Kidney (tissue), 14 donors: ENCODE data around the gene ZSCAN25. TPM values are rescaled to one million over a fixed set of nuclear protein-coding genes. Genes with fewer than 3 reads are reported as not detected.
A peak's percentile ranks its signal among the peaks of the same experiment; 100 is the strongest.

ENCODE experiments used
- DNase-seq, 5 donors: peaks; one replicate each; pipeline ENCODE4 v3.0.0-alpha.2; 2013 to 2020
- FAIRE-seq: peaks from 2 replicates; lab custom pipeline; 2012; peaks lifted over from hg19 to GRCh38; lab: Jason Lieb, UNC
- H3K27ac ChIP-seq, 2 donors: one replicate each; pipeline ENCODE4 v1.7.0; 2013; ENCODE audit warnings: low read depth in 2 of 2, low read length in 2 of 2, inconsistent platforms in 1 of 2
- H3K27me3 ChIP-seq: one replicate; pipeline ENCODE4 v1.7.1; 2013; ENCODE audit warnings: low read length, inconsistent platforms; ENCODE audit not compliant: control insufficient read depth, insufficient read depth
- H3K36me3 ChIP-seq, 3 donors: one replicate each; pipeline versions ENCODE4 v1.7.0 to v1.7.1; 2013; ENCODE audit warnings: low read length in 3 of 3, control low read depth in 1 of 3, inconsistent platforms in 1 of 3; ENCODE audit not compliant: insufficient read depth in 3 of 3, control insufficient read depth in 2 of 3
- H3K4me1 ChIP-seq, 3 donors: one replicate each; pipeline versions ENCODE4 v1.7.0 to v1.7.1; 2013; ENCODE audit warnings: low read length in 3 of 3, inconsistent platforms in 1 of 3, low read depth in 1 of 3; ENCODE audit not compliant: control insufficient read depth in 2 of 3, insufficient read depth in 2 of 3
- H3K4me3 ChIP-seq, 3 donors: one replicate each; pipeline versions ENCODE4 v1.7.0 to v1.8.1; 2013; ENCODE audit warnings: low read length in 3 of 3, control low read depth in 1 of 3, inconsistent platforms in 1 of 3
- H3K9ac ChIP-seq, 3 donors: one replicate each; pipeline versions ENCODE4 v1.7.0 to v1.7.1; 2013; ENCODE audit warnings: low read length in 3 of 3, control low read depth in 1 of 3, inconsistent platforms in 1 of 3
- H3K9me3 ChIP-seq, 3 donors: one replicate each; pipeline versions ENCODE4 v1.7.0 to v1.7.1; 2013; ENCODE audit warnings: low read length in 3 of 3, control low read depth in 1 of 3, inconsistent platforms in 1 of 3; ENCODE audit not compliant: control insufficient read depth in 2 of 3, insufficient read depth in 1 of 3
- intact Hi-C: fragments of 100-400 bp; cut with DNase I; formaldehyde crosslinking; loops from one replicate; pipeline ENCODE4 v1.11.1; 2022
- polyA plus RNA-seq: library from polyadenylated mRNA; stranded (reverse); fragments of 350-450 nt; fragmentation: Illumina TruSeq; extraction: RNeasy Lipid Tissue Mini Kit (QIAGEN cat#74804); gene quantifications from one replicate; pipeline ENCODE4 v1.2.3, GENCODE V29; 2014; ENCODE audit warnings: low read depth, low replicate concordance; ENCODE audit not compliant: insufficient read depth
- total RNA-seq: library from RNA; stranded (reverse); fragmentation: NEBNext Ultra II Directional; extraction: Animal tissue kit (Norgen Biotek cat#: 25700); gene quantifications from one replicate; pipeline ENCODE4 v1.2.1, GENCODE V29; 2021
- TF ChIP-seq, protein P1 (sequence below): IDR thresholded peaks from 3 replicates; pipeline ENCODE4 v1.5.1; 2012; ENCODE audit warnings: mild to moderate bottlenecking, moderate library complexity, borderline replicate concordance; ENCODE audit not compliant: insufficient read depth; ENCODE audit errors: extremely low read depth
- donor health status: control.
- donor health status: control.
- donor health status: control.
- donor health status: control.
- donor health status: control.
- donor health status: DM: yes; HTN: yes; CAD: no.
- donor health status: Normal renal cell carcinoma (clear cell type).

Gene ZSCAN25
- total and polyA plus RNA-seq, 2 donors from 2014 or later, result 4.7 to 20.4 TPM

DNA sequence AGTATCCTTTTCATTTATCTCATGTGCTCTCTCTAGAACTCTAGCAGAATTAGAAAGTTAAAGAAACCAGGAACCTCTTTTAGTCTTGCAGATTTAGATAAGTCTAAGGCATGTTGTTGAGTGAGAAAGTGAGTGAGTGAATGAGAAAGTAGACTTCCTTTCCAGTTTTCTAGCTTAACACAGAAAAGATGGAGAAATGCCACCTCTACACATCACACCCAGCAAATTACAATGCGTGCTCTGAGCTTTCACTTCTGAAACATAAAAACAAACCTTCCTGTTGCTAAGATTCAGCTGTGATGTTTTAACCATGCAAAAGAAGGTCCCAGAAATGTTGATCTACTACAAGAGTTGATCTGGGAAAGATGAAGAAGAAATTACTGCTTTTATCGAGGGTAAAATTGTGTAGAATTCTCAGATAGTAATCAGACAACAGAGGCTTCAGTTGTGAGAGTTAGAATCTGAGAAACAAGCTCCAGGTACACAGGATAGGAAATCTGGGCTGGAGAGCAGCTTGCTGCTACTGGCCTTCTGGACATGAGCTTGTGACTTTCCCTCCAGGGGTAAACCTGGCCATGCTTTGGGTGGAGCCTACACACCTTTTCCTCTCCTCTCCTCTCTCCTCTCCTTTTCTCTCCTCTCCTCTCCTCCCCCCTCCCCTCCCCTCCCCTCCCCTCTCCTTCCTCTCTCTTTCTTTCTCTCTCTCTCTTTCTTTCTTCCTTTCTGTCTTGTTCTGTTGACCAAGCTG lies 58.4 kb downstream of the ZSCAN25 start:
- DNase-seq, result no peak
- no peaks in the 10 kb centered on the region for H3K4me1 ChIP-seq
- no peak overlapping the region for H3K27ac ChIP-seq
- H3K36me3 ChIP-seq, result peaks cover 0 to 9% (median 2%) of the 10 kb centered on the region in 3 donors
- H3K4me3 ChIP-seq, result no peak overlapping the region
- no peak overlapping the region for H3K9ac ChIP-seq
- H3K27me3 ChIP-seq, result no peaks in the 10 kb centered on the region
- TF ChIP-seq, protein P1, sequence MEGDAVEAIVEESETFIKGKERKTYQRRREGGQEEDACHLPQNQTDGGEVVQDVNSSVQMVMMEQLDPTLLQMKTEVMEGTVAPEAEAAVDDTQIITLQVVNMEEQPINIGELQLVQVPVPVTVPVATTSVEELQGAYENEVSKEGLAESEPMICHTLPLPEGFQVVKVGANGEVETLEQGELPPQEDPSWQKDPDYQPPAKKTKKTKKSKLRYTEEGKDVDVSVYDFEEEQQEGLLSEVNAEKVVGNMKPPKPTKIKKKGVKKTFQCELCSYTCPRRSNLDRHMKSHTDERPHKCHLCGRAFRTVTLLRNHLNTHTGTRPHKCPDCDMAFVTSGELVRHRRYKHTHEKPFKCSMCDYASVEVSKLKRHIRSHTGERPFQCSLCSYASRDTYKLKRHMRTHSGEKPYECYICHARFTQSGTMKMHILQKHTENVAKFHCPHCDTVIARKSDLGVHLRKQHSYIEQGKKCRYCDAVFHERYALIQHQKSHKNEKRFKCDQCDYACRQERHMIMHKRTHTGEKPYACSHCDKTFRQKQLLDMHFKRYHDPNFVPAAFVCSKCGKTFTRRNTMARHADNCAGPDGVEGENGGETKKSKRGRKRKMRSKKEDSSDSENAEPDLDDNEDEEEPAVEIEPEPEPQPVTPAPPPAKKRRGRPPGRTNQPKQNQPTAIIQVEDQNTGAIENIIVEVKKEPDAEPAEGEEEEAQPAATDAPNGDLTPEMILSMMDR, result no peak
- no peak for FAIRE-seq
- intact Hi-C loops, result no loop called here
- no peaks in the 10 kb centered on the region for H3K9me3 ChIP-seq

DNA sequence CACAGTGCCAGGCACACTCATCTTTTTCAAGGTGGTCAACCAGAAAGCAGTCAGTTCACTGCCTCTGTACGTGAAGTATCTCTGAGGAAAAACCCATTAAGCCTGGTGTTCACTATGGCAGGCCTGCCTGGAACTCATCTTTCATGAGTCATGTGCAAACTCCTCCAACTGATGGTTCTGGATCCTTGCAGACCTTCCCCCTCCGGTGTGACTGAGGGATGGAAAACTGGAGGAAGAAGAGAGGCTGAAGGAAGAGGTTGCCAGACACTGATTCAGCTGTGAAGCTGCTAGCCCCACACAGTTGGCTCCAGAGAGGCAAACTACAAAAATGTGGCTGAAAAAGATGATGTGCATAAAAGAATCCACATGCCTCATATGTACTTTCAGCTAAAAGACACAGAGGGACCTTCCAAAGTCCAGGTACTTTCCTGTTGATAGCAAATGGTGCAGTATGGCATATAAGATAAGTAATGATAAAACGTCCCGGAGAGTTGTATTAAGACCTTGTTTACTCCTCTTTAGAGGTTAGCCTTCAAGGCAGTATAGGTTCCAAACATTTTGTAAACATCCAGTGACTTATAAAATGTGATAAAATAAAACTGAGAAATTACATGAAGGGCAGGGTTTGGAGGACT lies 60.4 kb downstream of the ZSCAN25 start:
- H3K9ac ChIP-seq, result no peak overlapping the region
- no peaks in the 10 kb centered on the region for H3K4me1 ChIP-seq
- H3K27me3 ChIP-seq, result no peaks in the 10 kb centered on the region

DNA sequence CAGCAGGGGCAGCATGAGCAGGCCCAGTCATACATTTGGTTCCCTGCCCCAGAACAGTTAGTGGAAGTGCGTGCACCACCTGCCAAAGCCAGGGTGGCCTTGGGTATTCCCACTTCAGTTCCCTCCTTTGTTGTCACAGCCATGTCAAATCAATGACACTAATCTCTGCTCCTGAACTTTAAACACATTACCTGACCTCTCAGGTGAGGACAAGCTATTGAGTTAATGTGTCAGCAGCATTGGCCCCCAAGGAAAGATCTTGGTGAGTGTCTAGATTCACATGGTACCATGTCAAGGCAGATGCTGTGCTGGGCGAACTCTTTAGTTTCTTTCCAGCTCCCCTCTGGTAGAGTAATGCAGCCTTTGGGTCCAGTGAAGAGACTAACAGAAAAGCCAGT lies 60.9 kb downstream of the ZSCAN25 start:
- Histone ChIP-seq H3K27me3 (no peaks in the 10 kb centered on the region), H3K4me3 (peak overlapping the region in 1 of 3 donors; percentile 51), H3K36me3 (no peaks in the 10 kb centered on the region), H3K9ac (no peak overlapping the region), H3K27ac (no peak overlapping the region), H3K4me1 (no peaks in the 10 kb centered on the region), H3K9me3 (no peaks in the 10 kb centered on the region)
- intact Hi-C loops, result no loop called here
- TF ChIP-seq, protein P1, result no peak
- DNase-seq (no peak), FAIRE-seq (no peak)

More for the DNA sequence above, 60.4 kb downstream of the ZSCAN25 start:
- FAIRE-seq (no peak), DNase-seq (no peak)
- Histone ChIP-seq H3K4me3 (peak overlapping the region in 2 of 3 donors; percentile 21 to 51), H3K9me3 (no peaks in the 10 kb centered on the region), H3K27ac (no peak overlapping the region), H3K36me3 (peaks cover 0 to 2% (median 0%) of the 10 kb centered on the region in 3 donors)
- intact Hi-C loops, result no loop called here
- TF ChIP-seq, protein P1, result no peak
